ENCODE measurements around the gene ATP23. TPM values are rescaled to one million over a fixed set of nuclear protein-coding genes. Genes with fewer than 3 reads are reported as not detected.

Gene ATP23
- total RNA-seq, 2 donors from 2014 or later: 13.5 to 19.4 TPM

Other genes starting within 250 kb of the ATP23 start
- 100 to 1,000 TPM; 107 to 114 TPM for gene OS9, start 247.4 kb upstream of the ATP23 start, total RNA-seq
- gene AGAP2, start 202.8 kb upstream of the ATP23 start, total RNA-seq: 10 to 100 TPM; 34.9 to 52.0 TPM
- 10 to 100 TPM; 10.7 to 18.7 TPM for gene TSPAN31, start 196.5 kb upstream of the ATP23 start, total RNA-seq
- 100 to 1,000 TPM; 132 to 242 TPM for gene CDK4, start 189.3 kb upstream of the ATP23 start, total RNA-seq
- gene MARCHF9, start 186.5 kb upstream of the ATP23 start, total RNA-seq: 10 to 100 TPM; 22.5 to 26.9 TPM
- gene CYP27B1, start 174.5 kb upstream of the ATP23 start, total RNA-seq: 10 to 100 TPM; 14.4 to 14.7 TPM
- 10 to 100 TPM; 19.0 to 39.5 TPM for gene METTL1, start 169.5 kb upstream of the ATP23 start, total RNA-seq
- 10 to 100 TPM in 1 of 2 donors, 1 to 10 TPM in 1; 5.4 to 11.5 TPM for gene EEF1AKMT3, start 169.0 kb upstream of the ATP23 start, total RNA-seq
- 10 to 100 TPM; 30.7 to 63.8 TPM for gene TSFM, start 158.8 kb upstream of the ATP23 start, total RNA-seq
- gene AVIL, start 122.8 kb upstream of the ATP23 start, total RNA-seq: 1 to 10 TPM; 1.9 to 2.7 TPM
- 100 to 1,000 TPM in 1 of 2 donors, 10 to 100 TPM in 1; 68.5 to 113 TPM for gene CTDSP2, start 94.8 kb upstream of the ATP23 start, total RNA-seq